ENCODE measurements around the gene CMTM7. TPM values are rescaled to one million over a fixed set of nuclear protein-coding genes. Genes with fewer than 3 reads are reported as not detected.
"Not testable (repeated sequence)": the region's sequence is repeated elsewhere in the genome, so short reads cannot be mapped to it uniquely, and the experiment has no call there.

Gene CMTM7
- total and polyA plus RNA-seq, 9 of the 15 experiments (the other 6 are each of a cell fraction or from before 2014, with no cell fraction given): 0.03 to 1.6 (median 0.42) TPM; not detected in 4

- H3K9me3 ChIP-seq (replicated peaks; ENCODE audit: control insufficient read depth, insufficient read depth, low read depth, low read length); FAIRE-seq; H4K20me1 ChIP-seq (replicated peaks; ENCODE audit: control insufficient read depth, insufficient read depth, low read length); H3K4me2 ChIP-seq (ENCODE audit: insufficient read depth, low read length); DNase-seq (ENCODE audit: extremely low read depth in 1 of 4, low spot score in 3 of 4); H3K79me2 ChIP-seq (ENCODE audit: control insufficient read depth, insufficient read depth, low read length); POLR2A ChIA-PET; H2AFZ ChIP-seq (ENCODE audit: low read depth, low read length); in situ Hi-C loops (cut with MboI); H3K4me3 ChIP-seq; H3K4me1 ChIP-seq (replicated peaks in 1 of 2; ENCODE audit: control insufficient read depth in 2 of 2, insufficient read depth in 2 of 2, low read length in 2 of 2); H3K27me3 ChIP-seq (ENCODE audit: control insufficient read depth in 2 of 2, insufficient read depth in 2 of 2, low read length in 2 of 2); H3K27ac ChIP-seq (ENCODE audit: extremely low read depth, low read depth, low read length); ATAC-seq; BruUV-seq (replicated peaks); H3K9me1 ChIP-seq (ENCODE audit: control insufficient read depth, insufficient read depth, low read length); H3K36me3 ChIP-seq (ENCODE audit: control insufficient read depth, insufficient read depth, low read length); H3K9ac ChIP-seq (ENCODE audit: insufficient read depth in 1 of 2, low read depth in 2 of 2, low read length in 2 of 2): not testable (repeated sequence)
- intact Hi-C loops (cut with micrococcal nuclease): loop anchor here (5.0 to 10.0 kb wide), 2 partner anchors 170 to 292 kb away; no protein-coding TSS in a partner anchor
- CTCF ChIA-PET (ENCODE audit: low intra/inter-chr PET ratio): interaction anchor here (2.2 kb wide), 1 partner anchor 92 kb away, joined by 8 read pairs; no protein-coding TSS in a partner anchor
- WGBS (ENCODE audit: insufficient coverage, low coverage, missing lambda C conversion rate): 83% methylated on average over 6 of the region's 6 CpGs
Observed at GRCh38 chr3:32466808-32467207, 75.2 kb downstream of the CMTM7 start.

GRCh38 chr3:32467333-32468070, 75.8 kb downstream of the CMTM7 start:
- ATAC-seq: peak; percentile 99
- WGBS (ENCODE audit: insufficient coverage, low coverage, missing lambda C conversion rate): 37% methylated on average over 39 of the region's 41 CpGs
- H3K4me2 ChIP-seq (ENCODE audit: insufficient read depth, low read length): no peak overlapping the region
- in situ Hi-C loops (cut with MboI): no loop called here
- H3K4me3 ChIP-seq: no peak overlapping the region
- H4K20me1 ChIP-seq (replicated peaks; ENCODE audit: control insufficient read depth, insufficient read depth, low read length): no peaks in the 10 kb centered on the region; the same call in 1 of the 2 replicates
- no peak overlapping the region for H3K27ac ChIP-seq (ENCODE audit: extremely low read depth, low read depth, low read length)
- CTCF ChIA-PET (ENCODE audit: low intra/inter-chr PET ratio): interaction anchor here (0.6 to 2.2 kb wide), 2 partner anchors 29 to 92 kb away, joined by 5 to 8 read pairs; no protein-coding TSS in a partner anchor
- no peaks in the 10 kb centered on the region for H3K9me3 ChIP-seq (replicated peaks; ENCODE audit: control insufficient read depth, insufficient read depth, low read depth, low read length)
- peak; percentile 64 for FAIRE-seq
- intact Hi-C loops (cut with micrococcal nuclease): loop anchor here (1.0 to 10.0 kb wide), 3 partner anchors 93 to 293 kb away; no protein-coding TSS in a partner anchor
- no peaks in the 10 kb centered on the region for H3K36me3 ChIP-seq (ENCODE audit: control insufficient read depth, insufficient read depth, low read length)
- H2AFZ ChIP-seq (ENCODE audit: low read depth, low read length): no peak overlapping the region
- H3K79me2 ChIP-seq (ENCODE audit: control insufficient read depth, insufficient read depth, low read length): no peaks in the 10 kb centered on the region
- H3K9me1 ChIP-seq (ENCODE audit: control insufficient read depth, insufficient read depth, low read length): no peaks in the 10 kb centered on the region
- peak overlapping the region in 1 of 2 experiments; percentile 71; a peak in 1 of 4 replicates for H3K9ac ChIP-seq (ENCODE audit: insufficient read depth in 1 of 2, low read depth in 2 of 2, low read length in 2 of 2)
- POLR2A ChIA-PET: interaction anchor here (0.6 to 1.4 kb wide), 3 partner anchors 11 to 34 kb away, joined by 3 to 5 read pairs (median 4); no protein-coding TSS in a partner anchor
- DNase-seq (ENCODE audit: extremely low read depth in 1 of 4, low spot score in 3 of 4): peak; percentile 84 to 94 (median 89)
- peaks cover 0 to 7% of the 10 kb centered on the region in 2 experiments; a peak in 2 of 5 replicates for H3K4me1 ChIP-seq (replicated peaks in 1 of 2; ENCODE audit: control insufficient read depth in 2 of 2, insufficient read depth in 2 of 2, low read length in 2 of 2)
- BruUV-seq (replicated peaks): no TSS peak
- H3K27me3 ChIP-seq (ENCODE audit: control insufficient read depth in 2 of 2, insufficient read depth in 2 of 2, low read length in 2 of 2): no peaks in the 10 kb centered on the region
- TF ChIP-seq CXXC5 (CRISPR knock-in tag; IDR thresholded peaks at IDR 0.05) (0 out of 2 replicates have a peak, but pooled peaks have one; percentile 35), ATF7 (IDR thresholded peaks at IDR 0.05) (0 out of 2 replicates have a peak, but pooled peaks have one; percentile 19), POLR2G (IDR thresholded peaks at IDR 0.05; ENCODE audit: low read depth, low read length) (peak; percentile 45), RAD21 (CRISPR knock-in tag; conservative IDR thresholded peaks at IDR 0.05 in 1 of 2, IDR thresholded peaks at IDR 0.05 in 1 of 2) (peak; percentile 63 to 90), E2F6 (IDR thresholded peaks at IDR 0.05; ENCODE audit: borderline replicate concordance in 1 of 2, extremely low read depth in 1 of 2, insufficient read depth in 1 of 2, insufficient read length in 1 of 2, low read depth in 1 of 2, low read length in 1 of 2, poor library complexity in 1 of 2, severe bottlenecking in 1 of 2) (peak in 1 of 2 experiments; percentile 91), NR1H2 (CRISPR knock-in tag; IDR thresholded peaks at IDR 0.05) (no peak), CREM (IDR thresholded peaks at IDR 0.05; ENCODE audit: low read depth) (peak; percentile 51)
- TF ChIP-seq, protein P1, sequence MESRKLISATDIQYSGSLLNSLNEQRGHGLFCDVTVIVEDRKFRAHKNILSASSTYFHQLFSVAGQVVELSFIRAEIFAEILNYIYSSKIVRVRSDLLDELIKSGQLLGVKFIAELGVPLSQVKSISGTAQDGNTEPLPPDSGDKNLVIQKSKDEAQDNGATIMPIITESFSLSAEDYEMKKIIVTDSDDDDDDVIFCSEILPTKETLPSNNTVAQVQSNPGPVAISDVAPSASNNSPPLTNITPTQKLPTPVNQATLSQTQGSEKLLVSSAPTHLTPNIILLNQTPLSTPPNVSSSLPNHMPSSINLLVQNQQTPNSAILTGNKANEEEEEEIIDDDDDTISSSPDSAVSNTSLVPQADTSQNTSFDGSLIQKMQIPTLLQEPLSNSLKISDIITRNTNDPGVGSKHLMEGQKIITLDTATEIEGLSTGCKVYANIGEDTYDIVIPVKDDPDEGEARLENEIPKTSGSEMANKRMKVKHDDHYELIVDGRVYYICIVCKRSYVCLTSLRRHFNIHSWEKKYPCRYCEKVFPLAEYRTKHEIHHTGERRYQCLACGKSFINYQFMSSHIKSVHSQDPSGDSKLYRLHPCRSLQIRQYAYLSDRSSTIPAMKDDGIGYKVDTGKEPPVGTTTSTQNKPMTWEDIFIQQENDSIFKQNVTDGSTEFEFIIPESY (CRISPR knock-in tag; IDR thresholded peaks at IDR 0.05): 0 out of 2 replicates have a peak, but pooled peaks have one; percentile 27

All from K562 (cell line).